HepG2 (cell line): Measurements from ENCODE around the gene DPT. TPM values are rescaled to one million over a fixed set of nuclear protein-coding genes. Genes with fewer than 3 reads are reported as not detected.

Experiments
- ATAC-seq: fragments of 200-7000 bp; cut with Tn5 transposase; 3 replicates; pipeline ENCODE4 v1.9.1; 2020; ENCODE audit warnings: mild to moderate bottlenecking, moderate library complexity
- BruUV-seq: library from RNA; stranded (reverse); fragments of 400-500 nt; replicated peaks from 2 replicates; lab custom pipeline; 2021; lab: Mats Ljungman, UMichigan
- CTCF ChIA-PET: fragments of 300-600 bp; formaldehyde crosslinking; extraction: SDS; loops from one replicate; lab custom pipeline; 2021; ENCODE audit warnings: low total read pairs, inconsistent platforms, low intra/inter-chr PET ratio; lab: Yijun Ruan, JAX
- POLR2A ChIA-PET: fragments of 350-600 bp; sonication (Branson Sonifier 250); formaldehyde crosslinking; loops from one replicate; lab custom pipeline; 2020; ENCODE audit warnings: antibody characterized with exemption, inconsistent platforms; lab: Yijun Ruan, JAX
- DNase-seq: peaks from one replicate; pipeline ENCODE4 v3.0.0-alpha.2; 2015; ENCODE audit warnings: low spot score
- FAIRE-seq: peaks from 3 replicates; lab custom pipeline; 2011; peaks lifted over from hg19 to GRCh38; lab: Jason Lieb, UNC
- H2AFZ ChIP-seq: one replicate; pipeline ENCODE4 v1.6.1; 2011; ENCODE audit warnings: low read length, inconsistent platforms
- H3K27ac ChIP-seq: fragments of 300-600 bp; 3 replicates; pipeline ENCODE4 v1.8.0; 2011; ENCODE audit warnings: mixed run types, mild to moderate bottlenecking, mixed read lengths, low read length, inconsistent platforms; ENCODE audit not compliant: insufficient read depth; ENCODE audit errors: extremely low read length
- H3K27me3 ChIP-seq, 2 experiments: fragments of 200-600 bp in 1 of 2; 2 replicates in 1 of 2; 3 replicates in 1 of 2; pipeline versions ENCODE4 v1.6.0 to v1.8.0; 2011; ENCODE audit warnings: low read length in 2 of 2, mild to moderate bottlenecking in 2 of 2, moderate library complexity in 2 of 2, inconsistent platforms in 1 of 2; ENCODE audit not compliant: insufficient read depth in 2 of 2, control insufficient read depth in 1 of 2
- H3K36me3 ChIP-seq, 2 experiments: fragments of 200-600 bp in 1 of 2; replicated peaks in 1 of 2; 2 replicates in 1 of 2; 3 replicates in 1 of 2; pipeline versions ENCODE4 v1.5.1 to v1.8.0; 2011; ENCODE audit warnings: low read length in 2 of 2, inconsistent platforms in 1 of 2; ENCODE audit not compliant: insufficient read depth in 2 of 2, control insufficient read depth in 1 of 2
- H3K4me1 ChIP-seq: 2 replicates; pipeline ENCODE4 v1.5.1; 2012; ENCODE audit warnings: low read length, inconsistent platforms; ENCODE audit not compliant: insufficient read depth
- H3K4me2 ChIP-seq: 2 replicates; pipeline ENCODE4 v1.6.0; 2011; ENCODE audit warnings: low read depth, low read length, inconsistent platforms
- H3K4me3 ChIP-seq, 3 experiments: fragments of 200-600 bp in 1 of 3; sonication (generic), shearing (Covaris generic) in 1 of 3; replicated peaks in 1 of 3; 2 replicates each; pipeline ENCODE4 v1.5.1; 2011 to 2016; ENCODE audit warnings: low read length in 3 of 3, inconsistent platforms in 2 of 3, low read depth in 2 of 3, mild to moderate bottlenecking in 2 of 3, control low read depth in 1 of 3, mixed read lengths in 1 of 3; ENCODE audit not compliant: insufficient read depth in 1 of 3
- H3K79me2 ChIP-seq: one replicate; pipeline ENCODE4 v1.6.1; 2011; ENCODE audit warnings: low read length, inconsistent platforms; ENCODE audit not compliant: insufficient read depth
- H3K9ac ChIP-seq: 2 replicates; pipeline ENCODE4 v1.6.0; 2011; ENCODE audit warnings: mild to moderate bottlenecking, low read depth, low read length, inconsistent platforms; ENCODE audit not compliant: insufficient read depth
- H3K9me3 ChIP-seq: 2 replicates; pipeline ENCODE4 v1.5.1; 2012; ENCODE audit warnings: mild to moderate bottlenecking, low read length
- H4K20me1 ChIP-seq: 2 replicates; pipeline ENCODE4 v1.6.0; 2011; ENCODE audit warnings: inconsistent platforms, mild to moderate bottlenecking, low read length, moderate library complexity; ENCODE audit not compliant: insufficient read depth
- BHLHE40 ChIP-seq: IDR thresholded peaks from 2 replicates; pipeline ENCODE4 v1.6.1; 2011; ENCODE audit warnings: low read length, improper control_type of control experiment
- HIVEP1 ChIP-seq: sonication (generic); formaldehyde crosslinking; IDR thresholded peaks from 2 replicates; pipeline ENCODE4 v1.4.0; 2020; ENCODE audit warnings: mild to moderate bottlenecking, missing genetic modification reagents
- HOXA3 ChIP-seq: sonication (generic); formaldehyde crosslinking; IDR thresholded peaks from 2 replicates; pipeline ENCODE4 v1.5.0; 2020; ENCODE audit warnings: missing genetic modification reagents
- POGZ ChIP-seq: sonication (generic); formaldehyde crosslinking; IDR thresholded peaks from 2 replicates; pipeline ENCODE4 v1.4.0; 2020; ENCODE audit warnings: mild to moderate bottlenecking, missing genetic modification reagents
- RNF2 ChIP-seq: fragments of 450-650 bp; conservative IDR thresholded peaks from 2 replicates; pipeline ENCODE4 v1.6.1; 2016; ENCODE audit warnings: low read depth
- SP1 ChIP-seq, 2 experiments: fragments of 450-650 bp in 1 of 2; sonication (generic) in 1 of 2; formaldehyde crosslinking in 1 of 2; IDR thresholded peaks; 2 replicates each; pipeline versions ENCODE4 v1.4.0 to v1.6.1; 2016 to 2020; ENCODE audit warnings: missing genetic modification reagents in 1 of 2
- TEF ChIP-seq: sonication (generic); formaldehyde crosslinking; IDR thresholded peaks from 2 replicates; pipeline ENCODE4 v1.5.0; 2020; ENCODE audit warnings: missing genetic modification reagents
- ZBTB39 ChIP-seq: sonication (generic); formaldehyde crosslinking; IDR thresholded peaks from 2 replicates; pipeline ENCODE4 v1.5.0; 2020; ENCODE audit warnings: missing genetic modification reagents
- ZBTB4 ChIP-seq: sonication (generic); formaldehyde crosslinking; IDR thresholded peaks from 2 replicates; pipeline ENCODE4 v1.4.0; 2020; ENCODE audit warnings: missing genetic modification reagents, mild to moderate bottlenecking, borderline replicate concordance
- ZNF350 ChIP-seq: sonication (generic); formaldehyde crosslinking; IDR thresholded peaks from 2 replicates; pipeline ENCODE4 v1.4.0; 2020; ENCODE audit warnings: mild to moderate bottlenecking, low read depth, missing genetic modification reagents, borderline replicate concordance
- ZNF564 ChIP-seq: sonication (generic); formaldehyde crosslinking; IDR thresholded peaks from 2 replicates; pipeline ENCODE4 v1.8.1; 2023; ENCODE audit warnings: mild to moderate bottlenecking, missing genetic modification reagents
- ZNF773 ChIP-seq: sonication (generic); formaldehyde crosslinking; IDR thresholded peaks from 2 replicates; pipeline ENCODE4 v1.4.0; 2020; ENCODE audit warnings: missing genetic modification reagents, borderline replicate concordance
- ZNF841 ChIP-seq: sonication (generic); formaldehyde crosslinking; IDR thresholded peaks from 2 replicates; pipeline ENCODE4 v1.8.1; 2023; ENCODE audit warnings: missing genetic modification reagents, borderline replicate concordance
- ZNF850 ChIP-seq: sonication (generic); formaldehyde crosslinking; conservative IDR thresholded peaks from 2 replicates; pipeline ENCODE4 v1.9.0; 2021; ENCODE audit warnings: mild to moderate bottlenecking, missing genetic modification reagents
- WGBS: methylation state at CpG from one replicate; pipeline ENCODE4 v1.1.6; 2017; ENCODE audit warnings: low lambda C conversion rate; 5-methylcytosine and 5-hydroxymethylcytosine counted together
- in situ Hi-C: cut with HindIII; loops from 2 replicates; pipeline ENCODE4 v1.10.0; 2017; ENCODE audit warnings: low pct_unique_long_range_greater_than_20kb; ENCODE audit not compliant: extremely low pct_ligation_motif_present
- intact Hi-C: fragments of 100-400 bp; cut with micrococcal nuclease; formaldehyde crosslinking; loops from one replicate; pipeline ENCODE4 v1.10.0; 2022; ENCODE audit not compliant: unreplicated experiment
- polyA plus RNA-seq, 8 experiments: library from polyadenylated mRNA; depleted of rRNA in 3 of 8; stranded (reverse) in 7 of 8; unstranded in 1 of 8; fragments of >200 nt; fragmentation: Illumina TruSeq in 4 of 8; extraction: Trizol in 4 of 8; gene quantifications; 2 replicates each; pipeline versions ENCODE4 v1.2.1 to v1.2.3, GENCODE V29; 2011 to 2016; ENCODE audit warnings: low read depth in 4 of 8, missing spikeins in 1 of 8, mixed read lengths in 1 of 8; ENCODE audit not compliant: insufficient read depth in 1 of 8
- total RNA-seq, 5 experiments: library from RNA; depleted of rRNA; stranded (reverse); fragments of >200 nt; fragmentation: Illumina TruSeq; extraction: Trizol; gene quantifications; 2 replicates each; pipeline ENCODE4 v1.2.3, GENCODE V29; 2016; ENCODE audit warnings: low read depth in 1 of 5

The DPT gene
- total and polyA plus RNA-seq, 2 of the 13 experiments (the other 11 are each of a cell fraction or from before 2014, with no cell fraction given) = 0.04 TPM; not detected in 1

- no peak for FAIRE-seq
- H3K9me3 ChIP-seq = no peaks in the 10 kb centered on the region
- in situ Hi-C loops = no loop called here
These were observed 57.2 kb downstream of the DPT start for GRCh38 chr1:168671782-168672181.

GRCh38 chr1:168665975-168666374 lies 63.0 kb downstream of the DPT start:
- FAIRE-seq = no peak
- no peaks in the 10 kb centered on the region for H3K9me3 ChIP-seq
- H3K27me3 ChIP-seq = no peaks in the 10 kb centered on the region
- CTCF ChIA-PET = no interaction called here
- H3K27ac ChIP-seq = no peak overlapping the region
- no peak for DNase-seq
- 13% methylated on average over 1 of the region's 1 CpG for WGBS
- no TSS peak for BruUV-seq
- H3K9ac ChIP-seq = no peak overlapping the region
- in situ Hi-C loops (loop anchor here (10.0 kb wide), 1 partner anchor 59 kb away; the partner anchor contains the start of gene DPT), intact Hi-C loops (no loop called here)
- POLR2A ChIA-PET = no interaction called here
- no peak overlapping the region for H3K4me2 ChIP-seq
- H3K4me1 ChIP-seq = peaks cover 15% of the 10 kb centered on the region
- H3K4me3 ChIP-seq = no peak overlapping the region
- no peak overlapping the region for H2AFZ ChIP-seq
- H3K36me3 ChIP-seq = no peaks in the 10 kb centered on the region
- H3K79me2 ChIP-seq = no peaks in the 10 kb centered on the region
- no peak for ATAC-seq
- H4K20me1 ChIP-seq = no peaks in the 10 kb centered on the region
- TF ChIP-seq ZBTB39 (CRISPR knock-in tag) = no peak
- TF ChIP-seq SP1 (IDR thresholded peaks at IDR 0.05) = no peak
- no peak for TF ChIP-seq SP1 (CRISPR knock-in tag; IDR thresholded peaks at IDR 0.05)
- TF ChIP-seq HOXA3 = no peak
- TF ChIP-seq HIVEP1 (CRISPR knock-in tag) = no peak
- TF ChIP-seq ZNF841 (CRISPR knock-in tag) = no peak
- no peak for TF ChIP-seq TEF (CRISPR knock-in tag)
- no peak for TF ChIP-seq ZNF350 (CRISPR knock-in tag)
- TF ChIP-seq ZNF564 (CRISPR knock-in tag) = no peak
- TF ChIP-seq ZNF850 (CRISPR knock-in tag) = no peak
- TF ChIP-seq RNF2 = no peak
- no peak for TF ChIP-seq ZBTB4 (CRISPR knock-in tag)
- TF ChIP-seq BHLHE40 = no peak

More at GRCh38 chr1:168671782-168672181, 57.2 kb downstream of the DPT start:
- Histone ChIP-seq H3K4me3 (no peak overlapping the region), H3K4me2 (no peak overlapping the region), H3K9ac (no peak overlapping the region), H4K20me1 (no peaks in the 10 kb centered on the region), H3K4me1 (no peaks in the 10 kb centered on the region), H3K79me2 (no peaks in the 10 kb centered on the region), H3K36me3 (no peaks in the 10 kb centered on the region), H2AFZ (no peak overlapping the region), H3K27me3 (peaks cover 0 to 4% of the 10 kb centered on the region in 2 experiments; a peak in 1 of 5 replicates), H3K27ac (no peak overlapping the region)
- ChIA-PET POLR2A (no interaction called here), CTCF (no interaction called here)
- intact Hi-C loops = no loop called here
- no peak for DNase-seq
- no TSS peak for BruUV-seq
- TF ChIP-seq POGZ (CRISPR knock-in tag) (no peak), ZNF773 (no peak)
- ATAC-seq = no peak
